COLO668 (cell line): ENCODE measurements around the gene C1GALT1.
"Not testable (repeated sequence)": the region's sequence is repeated elsewhere in the genome, so short reads cannot be mapped to it uniquely, and the experiment has no call there.

Experiments
- DNase-seq: peaks from one replicate; lab custom pipeline; 2025; ENCODE audit not compliant: unreplicated experiment; lab: John Stamatoyannopoulos, UW

The C1GALT1 gene

GRCh38 chr7:7166318-7166717, 16.0 kb upstream of the C1GALT1 start:
- no peak for DNase-seq

DNA sequence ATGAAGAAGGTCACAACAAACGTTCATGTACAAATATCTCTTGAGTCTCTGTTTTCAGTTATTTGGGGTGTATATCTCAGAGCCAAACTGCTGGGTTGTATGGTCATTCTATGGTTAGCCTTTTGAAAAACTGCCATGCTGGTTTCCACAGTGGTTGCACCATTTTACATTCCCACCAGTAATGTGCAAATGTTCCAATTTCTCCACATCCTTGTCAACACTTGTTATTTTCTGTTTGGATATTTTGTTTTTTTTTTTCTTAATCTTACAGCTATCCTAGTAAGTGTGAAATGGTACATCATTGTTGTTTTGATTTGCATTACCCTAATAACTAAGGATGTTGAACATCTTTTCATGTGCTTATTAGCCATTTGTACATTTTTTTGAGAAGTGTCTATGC, 13.0 kb upstream of the C1GALT1 start:
- no peak for DNase-seq

- no peak for DNase-seq
Observed at GRCh38 chr7:7173956-7174632, 8.2 kb upstream of the C1GALT1 start.

DNA sequence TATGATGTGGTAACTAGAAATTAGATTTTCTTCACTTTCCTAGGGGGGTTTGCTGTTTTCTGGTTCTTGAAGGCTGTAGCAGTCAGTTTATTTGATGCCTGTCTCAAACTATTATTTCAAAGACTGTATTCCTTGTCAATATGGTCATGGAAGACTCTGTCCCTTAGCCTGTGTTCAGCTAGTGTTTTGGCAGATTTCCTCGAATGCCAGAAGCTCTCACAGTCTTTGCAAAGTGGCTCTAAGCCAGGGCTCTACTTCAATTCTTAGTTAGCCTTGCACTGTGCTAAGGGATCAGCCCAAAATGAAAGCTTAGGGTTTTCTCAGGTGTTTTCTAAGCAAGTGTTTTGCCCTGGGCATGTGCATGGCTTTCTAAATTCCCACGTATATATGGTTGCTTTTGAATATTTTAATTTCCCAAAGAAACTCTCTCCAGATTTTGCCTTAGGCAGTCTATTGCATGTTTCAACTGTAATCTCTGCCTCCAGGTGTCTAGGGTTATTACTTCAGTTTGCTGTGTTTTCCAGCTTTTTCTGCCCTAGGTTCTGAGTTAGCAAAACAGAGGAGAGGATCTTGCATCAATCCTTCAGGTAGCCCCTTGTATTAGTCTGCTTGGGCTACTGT, 7.2 kb upstream of the C1GALT1 start:
- DNase-seq, result no peak

DNA sequence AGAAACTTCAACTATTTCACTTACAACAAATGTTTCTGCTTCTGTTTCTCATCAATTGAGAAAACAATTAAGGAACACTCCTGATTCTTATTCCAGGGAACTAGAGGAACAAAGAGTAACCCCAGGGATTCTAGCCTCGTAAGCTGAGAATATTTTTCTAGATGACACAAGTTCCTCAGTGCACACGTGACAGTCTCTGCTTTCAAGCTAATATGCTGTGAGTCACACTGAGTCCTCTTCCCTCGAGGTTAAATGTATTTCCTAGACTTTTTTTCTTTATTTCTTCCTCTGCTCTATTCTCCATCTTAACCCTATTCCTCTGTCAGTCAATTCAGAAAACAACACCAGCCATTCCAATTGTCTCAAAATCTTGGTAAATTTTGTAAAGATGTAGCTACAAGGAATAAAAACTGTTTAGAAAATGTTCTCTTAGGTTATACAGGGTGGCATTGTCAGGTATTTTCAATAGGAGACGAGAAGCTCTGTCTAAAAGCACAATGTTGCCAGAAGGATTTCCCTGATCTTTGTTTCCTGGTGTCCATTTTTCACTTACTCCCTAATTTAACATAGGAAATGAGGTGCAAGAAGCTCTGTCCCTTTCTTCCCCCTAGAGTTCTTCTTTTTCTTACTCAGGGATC, 5.8 kb upstream of the C1GALT1 start:
- DNase-seq, result no peak

DNA sequence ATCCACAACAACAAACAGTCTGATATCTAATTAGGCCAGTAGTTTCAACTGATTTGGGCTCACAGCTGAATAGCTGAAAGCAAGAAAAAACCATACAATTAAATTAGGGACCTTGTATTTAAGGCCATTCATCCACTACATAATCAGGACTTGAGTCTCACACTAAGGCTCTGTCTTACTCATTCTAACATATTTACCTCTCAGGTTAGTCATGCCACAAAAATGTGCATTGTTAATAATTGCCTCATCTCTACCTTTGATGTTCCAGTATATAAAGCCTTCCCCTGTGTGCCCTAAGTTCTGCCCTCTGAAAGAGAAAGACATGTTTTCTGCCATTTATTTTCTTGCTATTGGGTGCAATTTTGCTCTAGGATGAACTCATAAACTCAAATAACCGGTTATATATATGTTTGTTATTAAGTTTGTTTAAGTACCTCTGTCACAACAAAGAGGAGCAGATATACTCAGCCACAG, 5.3 kb upstream of the C1GALT1 start:
- DNase-seq, result no peak

- no peak for DNase-seq
Observed at GRCh38 chr7:7178081-7178480, 4.3 kb upstream of the C1GALT1 start.

- no peak for DNase-seq
Observed at GRCh38 chr7:7178906-7179305, 3.4 kb upstream of the C1GALT1 start.

DNA sequence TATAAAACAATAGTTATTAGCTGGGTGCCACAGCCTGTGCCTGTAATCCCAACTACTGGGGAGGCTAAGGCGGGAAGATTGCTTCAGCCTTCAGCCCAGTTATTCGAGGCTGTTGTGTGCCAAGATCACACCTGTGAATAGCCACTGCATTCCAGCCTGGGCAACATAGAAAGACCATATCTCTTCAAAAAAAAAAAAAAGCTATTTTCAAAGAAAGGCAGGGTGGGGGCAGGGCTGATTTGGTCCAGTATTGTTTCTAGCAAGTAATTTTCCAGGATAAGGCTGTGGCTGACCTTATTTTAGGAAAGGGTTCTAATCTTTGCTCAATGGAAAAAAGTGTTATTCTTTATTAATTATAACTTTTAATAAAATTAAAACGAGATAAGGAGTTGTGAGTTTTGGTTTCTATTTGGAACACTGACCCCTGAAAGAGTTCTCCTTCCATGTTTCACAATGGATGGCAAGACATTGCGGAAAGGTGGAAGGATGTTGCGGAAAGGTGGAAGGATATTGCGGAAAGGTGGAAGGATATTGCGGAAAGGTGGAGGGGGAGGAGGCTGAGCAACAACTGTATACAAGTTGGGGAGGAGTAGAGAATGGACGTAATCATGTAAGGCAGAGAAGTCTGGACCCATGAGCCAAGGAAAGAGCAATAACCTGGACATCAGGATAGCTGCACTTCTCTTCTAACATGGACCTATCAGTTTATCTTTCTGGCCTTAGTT, 1.5 kb upstream of the C1GALT1 start:
- no peak for DNase-seq

- DNase-seq, result peak; percentile 65
Observed at GRCh38 chr7:7181519-7182155, 707 bp upstream of the C1GALT1 start.

- peak; percentile 87 for DNase-seq
Observed at GRCh38 chr7:7183061-7183837, 905 bp downstream of the C1GALT1 start.

GRCh38 chr7:7183838-7184463, 1.6 kb downstream of the C1GALT1 start:
- no peak for DNase-seq

GRCh38 chr7:7185371-7185989, 3.1 kb downstream of the C1GALT1 start:
- DNase-seq, result no peak

- DNase-seq, result no peak
Observed at GRCh38 chr7:7188091-7188490, 5.7 kb downstream of the C1GALT1 start.

DNA sequence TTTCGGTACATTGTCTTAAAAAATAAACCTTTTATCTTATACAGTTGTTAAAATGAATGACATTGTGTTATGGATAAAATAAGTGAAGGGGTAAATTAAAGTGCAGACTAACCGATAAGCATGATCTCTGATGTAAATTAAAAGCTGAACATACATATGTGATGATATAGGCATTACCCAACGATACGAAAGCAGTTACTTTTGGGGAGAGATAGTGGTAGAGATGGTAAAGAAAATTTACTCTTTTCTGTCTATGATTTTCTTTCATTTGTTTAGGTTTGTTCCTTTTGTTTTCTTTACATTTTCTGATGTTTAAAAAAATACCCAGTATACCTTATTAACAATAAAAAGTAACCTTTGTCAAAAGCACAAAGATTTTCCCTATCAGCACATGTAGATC, 6.4 kb downstream of the C1GALT1 start:
- DNase-seq, result no peak

DNA sequence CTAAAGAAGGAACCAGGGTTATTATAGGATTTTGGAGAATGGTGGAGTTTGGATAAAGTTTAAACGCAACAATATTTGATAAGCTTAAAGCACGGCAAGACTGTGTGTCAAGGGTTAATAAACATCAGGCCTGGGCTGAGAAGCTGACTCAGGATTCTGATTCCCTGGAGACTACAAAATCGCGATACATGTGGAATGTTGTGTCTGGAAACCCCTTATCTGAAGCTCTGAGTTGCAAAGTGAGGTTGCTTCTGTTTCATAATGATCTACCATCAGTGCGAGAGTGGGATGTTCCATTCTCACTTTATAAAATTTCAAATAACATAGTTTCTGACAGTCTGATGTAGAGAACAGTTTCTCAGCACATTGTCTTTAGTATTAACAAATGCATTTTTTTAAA, 7.8 kb downstream of the C1GALT1 start:
- no peak for DNase-seq

- no peak for DNase-seq
Observed at GRCh38 chr7:7191137-7191536, 8.8 kb downstream of the C1GALT1 start.

DNA sequence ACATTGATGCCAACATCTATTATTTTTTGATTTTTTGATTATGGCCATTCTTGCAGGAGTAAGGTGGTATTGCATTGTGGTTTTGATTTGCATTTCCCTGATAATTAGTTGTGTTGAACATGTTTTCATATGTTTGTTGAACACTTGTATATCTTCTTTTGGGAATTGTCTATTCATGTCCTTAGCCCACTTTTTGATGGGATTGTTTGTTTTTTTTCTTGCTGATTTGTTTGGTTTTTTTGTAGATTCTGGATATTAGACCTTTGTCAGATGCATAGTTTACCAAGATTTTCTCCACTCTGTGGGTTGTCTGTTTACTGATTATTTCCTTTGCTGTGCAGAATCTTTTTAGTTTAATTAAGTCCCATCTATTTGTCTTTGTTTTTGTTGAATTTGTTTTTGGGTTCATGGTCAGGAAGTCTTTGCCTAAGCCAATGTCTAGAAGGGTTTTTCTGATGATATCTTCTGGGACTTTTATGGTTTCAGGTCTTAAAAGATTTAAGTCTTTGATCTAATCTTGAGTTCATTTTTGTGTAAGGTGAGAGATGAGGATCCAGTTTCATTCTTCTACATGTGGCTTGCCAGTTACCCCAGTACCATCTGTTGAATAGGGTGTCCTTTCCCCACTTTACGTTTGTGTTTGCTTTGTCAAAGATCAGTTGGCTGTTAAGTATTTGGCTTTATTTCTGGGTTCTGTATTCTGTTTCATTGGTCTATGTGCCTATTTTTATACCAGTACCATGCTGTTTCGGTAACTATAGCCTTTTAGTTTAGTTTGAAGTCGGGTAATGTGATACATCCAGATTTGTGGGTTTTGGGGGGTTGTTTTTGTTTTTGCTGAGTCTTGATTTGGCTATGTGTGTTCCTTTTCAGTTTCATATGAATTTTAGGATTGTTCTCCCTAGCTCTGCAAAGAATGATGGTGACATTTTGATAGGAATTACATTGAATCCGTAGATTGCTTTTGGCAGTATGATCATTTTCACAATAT, 10.7 kb downstream of the C1GALT1 start:
- DNase-seq, result not testable (repeated sequence)
